T-helper 2 cell treated with Interferon-gamma antibody and Interleukin-4, amounts not matched to agents 100 ng/mL and 5 ng/mL, for 36 hours (primary cell): Measurements from ENCODE around the gene SARNP. TPM values are rescaled to one million over a fixed set of nuclear protein-coding genes. Genes with fewer than 3 reads are reported as not detected.

Source experiments
- intact Hi-C: fragments of 100-400 bp; cut with micrococcal nuclease; formaldehyde crosslinking; loops from one replicate; pipeline ENCODE4 v1.15.1; 2023
- total RNA-seq: library from RNA; stranded (reverse); gene quantifications from 2 replicates; pipeline ENCODE4 v1.2.3, GENCODE V29; 2022

Gene SARNP
- total RNA-seq, 1 donor from 2014 or later = 76.1 TPM

DNA sequence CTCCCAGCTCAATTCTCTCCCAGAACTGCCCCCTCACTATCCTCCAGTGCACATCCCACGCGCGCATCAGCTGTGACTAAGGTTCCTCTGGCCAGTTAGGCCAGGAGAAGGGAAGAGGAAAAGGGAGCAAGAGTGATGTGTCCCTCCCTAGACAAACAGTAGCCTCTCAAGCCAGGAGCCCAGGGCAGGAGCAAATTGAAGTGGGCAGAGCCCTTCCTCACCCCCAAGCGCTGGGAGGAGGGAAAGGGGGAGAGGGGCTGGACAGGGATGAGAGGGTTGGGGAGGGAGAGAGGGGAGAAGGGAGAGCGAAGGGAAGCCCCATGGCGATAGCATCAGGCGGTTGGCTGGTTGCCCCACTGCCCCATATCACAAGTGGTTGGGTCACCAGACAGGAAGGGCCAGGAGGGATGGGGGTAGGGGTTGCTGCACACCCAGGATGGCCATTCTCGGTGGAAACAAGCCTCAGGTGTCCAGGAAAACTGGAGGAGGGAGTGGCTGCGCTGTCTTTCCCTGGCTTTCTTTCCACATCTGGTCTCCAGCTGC is 89.8 kb downstream of the SARNP start:
- intact Hi-C loops = no loop called here

DNA sequence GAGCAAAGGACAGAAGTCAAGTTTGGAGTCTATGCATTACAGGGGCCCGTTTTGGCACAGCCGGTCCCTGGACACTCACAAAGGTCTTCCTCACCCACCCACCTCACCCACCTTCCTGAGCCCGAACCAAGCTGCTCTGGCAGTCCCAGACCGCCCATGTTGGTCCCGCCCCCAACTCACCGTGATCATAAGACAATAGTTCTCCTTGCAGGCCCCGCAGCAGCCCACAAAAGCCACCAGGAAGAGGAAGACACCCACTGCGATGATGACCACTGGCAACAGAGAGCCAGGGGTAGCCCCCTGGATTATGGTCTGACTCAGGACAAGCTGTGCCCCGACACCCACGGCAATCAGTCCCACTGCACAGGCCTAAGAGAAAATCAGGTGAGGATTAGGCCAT is 90.6 kb downstream of the SARNP start:
- intact Hi-C loops = no loop called here

- intact Hi-C loops = no loop called here
These were observed 92.0 kb downstream of the SARNP start for GRCh38 chr12:55725556-55725955.

GRCh38 chr12:55724940-55725309 is 92.6 kb downstream of the SARNP start:
- intact Hi-C loops = loop anchor here (1.0 kb wide), 1 partner anchor 12 kb away; no protein-coding TSS in a partner anchor

- intact Hi-C loops = loop anchor here (1.0 kb wide), 1 partner anchor 13 kb away; no protein-coding TSS in a partner anchor
These were observed 93.1 kb downstream of the SARNP start for GRCh38 chr12:55724226-55724939.

DNA sequence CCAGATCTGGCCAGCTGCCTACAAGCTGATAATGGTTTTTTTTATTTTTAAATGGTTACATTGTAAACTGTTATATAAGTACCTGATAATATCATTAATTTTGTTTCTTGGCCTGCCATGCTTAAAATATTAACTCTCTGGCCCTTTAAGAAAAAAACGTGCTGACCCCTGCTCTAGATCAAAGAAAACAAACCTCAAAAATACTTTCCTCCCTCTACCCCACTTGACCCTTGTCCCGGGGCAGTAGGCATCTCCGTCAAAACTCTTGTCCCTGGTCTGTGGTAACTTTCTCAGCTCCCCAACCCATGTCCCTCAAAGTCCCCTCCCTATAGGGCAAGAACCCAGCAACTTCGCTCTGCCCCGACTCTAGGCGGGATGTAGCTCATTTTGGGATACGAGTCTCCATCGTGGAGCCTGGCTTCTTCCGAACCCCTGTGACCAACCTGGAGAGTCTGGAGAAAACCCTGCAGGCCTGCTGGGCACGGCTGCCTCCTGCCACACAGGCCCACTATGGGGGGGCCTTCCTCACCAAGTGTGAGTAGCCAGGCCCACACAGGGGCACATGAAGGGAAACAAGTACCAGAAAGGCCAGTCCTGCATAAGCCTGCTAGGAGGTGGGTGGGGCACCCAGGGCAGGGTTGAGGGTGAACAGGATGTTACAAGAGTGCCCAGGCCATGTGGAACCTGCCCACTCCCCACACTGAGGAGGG is 93.9 kb downstream of the SARNP start:
- intact Hi-C loops = loop anchor here (1.0 kb wide), 1 partner anchor 14 kb away; no protein-coding TSS in a partner anchor

GRCh38 chr12:55722948-55723347 is 94.6 kb downstream of the SARNP start:
- intact Hi-C loops = no loop called here

- intact Hi-C loops = no loop called here
These were observed 95.8 kb downstream of the SARNP start for GRCh38 chr12:55721601-55722213.

GRCh38 chr12:55720894-55721444 is 96.6 kb downstream of the SARNP start:
- intact Hi-C loops = no loop called here

GRCh38 chr12:55720071-55720564 is 97.4 kb downstream of the SARNP start, which contains the start of gene RDH5:
Gene RDH5 (plus strand): TSS chr12:55720393. CDS start chr12:55721185, 792 bp downstream.
- intact Hi-C loops = no loop called here

GRCh38 chr12:55719371-55719770 is 98.2 kb downstream of the SARNP start:
- intact Hi-C loops = loop anchor here (5.0 kb wide), 1 partner anchor 968 kb away; the partner anchor contains the start of gene PTGES3

GRCh38 chr12:55718624-55719275 is 98.8 kb downstream of the SARNP start:
- intact Hi-C loops = loop anchor here (5.0 kb wide), 1 partner anchor 969 kb away; the partner anchor contains the start of gene PTGES3

GRCh38 chr12:55718015-55718414 is 99.5 kb downstream of the SARNP start:
- intact Hi-C loops = loop anchor here (5.0 kb wide), 1 partner anchor 969 kb away; the partner anchor contains the start of gene PTGES3

DNA sequence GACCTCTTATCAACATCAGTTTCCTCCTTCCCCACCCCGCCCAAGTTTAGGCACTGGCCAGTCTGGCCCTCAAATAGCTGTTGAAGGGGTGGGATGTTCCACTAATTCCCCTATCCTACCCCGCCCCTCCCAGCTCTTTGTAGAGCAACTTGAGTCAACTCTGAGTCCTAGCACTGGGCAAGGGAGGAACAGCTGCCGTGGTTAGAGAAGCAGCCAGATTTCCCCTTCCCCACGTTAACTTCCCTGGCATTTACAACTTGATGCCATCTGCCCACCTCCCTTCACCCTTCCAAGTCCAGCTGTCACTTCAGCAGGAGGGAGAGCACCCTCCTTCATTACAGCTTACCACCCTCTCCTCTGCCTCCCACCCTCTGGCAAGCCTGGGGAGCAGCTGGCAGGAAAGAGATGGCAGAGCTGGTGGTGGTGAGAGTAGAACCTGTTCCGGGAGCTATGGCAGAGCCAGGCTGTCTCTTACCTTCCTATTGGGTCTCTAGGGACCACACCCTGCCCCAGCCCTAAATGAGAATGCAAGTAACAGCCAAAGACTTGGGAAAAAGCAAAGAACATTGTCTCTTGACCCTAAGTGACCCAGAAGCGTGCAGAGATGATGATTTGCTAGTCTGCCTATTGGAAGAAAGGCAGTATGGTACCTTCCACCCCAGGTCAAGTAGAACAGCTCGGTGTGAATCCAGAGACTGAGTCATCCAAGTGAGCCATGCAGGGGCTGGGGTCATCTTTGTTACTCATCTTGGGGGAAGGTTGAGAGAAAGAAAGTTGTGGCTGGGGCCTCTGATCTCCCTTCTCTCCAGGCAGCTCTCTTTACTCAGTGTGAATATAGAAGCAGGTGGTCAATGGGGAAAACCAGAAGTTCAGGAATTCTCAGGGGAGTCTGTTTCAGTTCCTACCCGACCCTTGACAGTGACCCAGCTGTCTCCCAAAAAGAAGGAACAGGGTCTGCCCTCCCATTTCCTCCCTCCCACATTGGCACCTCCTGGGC is 100.2 kb downstream of the SARNP start:
- intact Hi-C loops = loop anchor here (2.0 to 5.0 kb wide), 2 partner anchors 211 to 970 kb away; partner anchors contain the start of gene PTGES3

GRCh38 chr12:55716582-55716957 is 101.0 kb downstream of the SARNP start:
- intact Hi-C loops = loop anchor here (1.0 to 5.0 kb wide), 4 partner anchors 13 to 971 kb away; partner anchors contain the start of genes CD63, PTGES3 and SARNP

- intact Hi-C loops = loop anchor here (1.0 to 5.0 kb wide), 4 partner anchors 13 to 971 kb away; partner anchors contain the start of genes CD63, PTGES3 and SARNP
These were observed 101.5 kb downstream of the SARNP start, which contains the start of gene BLOC1S1 for GRCh38 chr12:55715833-55716581. Gene BLOC1S1 (plus strand): TSS chr12:55716046. CDS start chr12:55716052, 6 bp downstream.

DNA sequence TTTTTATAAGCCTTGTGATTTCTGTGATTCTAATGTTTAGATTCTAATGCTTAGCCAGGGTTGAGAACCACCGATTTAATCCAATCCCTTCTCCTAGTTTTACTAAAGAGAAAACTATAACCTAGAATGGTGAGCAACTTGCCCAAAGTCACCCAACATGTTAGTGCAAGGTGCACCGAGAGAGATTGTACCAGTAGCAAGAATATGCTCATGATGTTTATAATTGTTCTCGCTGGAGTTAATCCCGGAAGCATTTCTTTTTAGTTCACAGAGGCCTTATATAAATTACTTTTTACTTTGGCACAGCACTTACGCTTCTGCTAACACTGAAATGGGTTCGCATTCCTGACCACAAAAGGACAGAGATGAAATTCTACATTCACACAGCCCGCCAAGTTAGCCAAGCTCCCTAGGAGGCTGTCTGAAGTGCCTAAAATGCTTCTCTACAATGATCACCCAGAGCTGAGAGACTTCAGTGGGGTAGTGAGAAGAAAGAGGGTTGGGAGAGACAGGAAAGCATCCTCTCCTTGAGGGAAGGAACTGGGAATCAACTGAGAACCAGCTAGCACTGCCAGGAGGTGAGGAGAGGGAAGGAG is 102.3 kb downstream of the SARNP start:
- intact Hi-C loops = loop anchor here (5.0 kb wide), 1 partner anchor 972 kb away; the partner anchor contains the start of gene PTGES3

DNA sequence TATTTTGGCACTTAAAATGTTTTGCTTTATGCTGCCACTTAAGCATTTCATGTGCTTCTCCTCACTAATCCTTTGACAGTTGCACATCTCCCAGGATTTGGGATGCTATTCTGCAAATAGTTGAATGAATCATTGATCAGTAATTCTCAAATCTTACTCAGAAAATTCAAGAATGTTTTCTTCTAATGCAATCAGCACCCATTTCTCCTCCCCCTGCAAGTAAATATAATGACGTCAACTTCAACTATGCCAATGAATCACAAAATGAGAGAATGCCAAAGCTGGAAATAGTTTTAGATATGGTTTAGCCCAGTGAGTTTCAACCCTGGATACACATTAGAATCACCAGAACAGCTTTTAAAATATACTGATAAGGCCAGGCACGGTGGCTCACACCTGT is 103.8 kb downstream of the SARNP start:
- intact Hi-C loops = no loop called here
